H1 (cell line): ENCODE results near the gene TMEM163.

Experiments used
- RXRA ChIP-seq: IDR thresholded peaks from 2 replicates; pipeline ENCODE4 v1.6.1; 2011; ENCODE audit warnings: low read depth, mild to moderate bottlenecking, low read length, moderate library complexity; ENCODE audit not compliant: insufficient read depth
- SRF ChIP-seq: IDR thresholded peaks from 2 replicates; pipeline ENCODE4 v1.6.1; 2011; ENCODE audit warnings: mild to moderate bottlenecking, low read depth, low read length, moderate library complexity
- TF ChIP-seq, protein P1 (sequence below), 3 experiments: IDR thresholded peaks; 1 replicate in 2 of 3; 2 replicates in 1 of 3; pipeline versions ENCODE4 v1.5.1 to v1.6.1; 2011; ENCODE audit warnings: low read length in 3 of 3, mild to moderate bottlenecking in 3 of 3, inconsistent platforms in 2 of 3, low read depth in 1 of 3, moderate library complexity in 1 of 3; ENCODE audit not compliant: insufficient read depth in 1 of 3; ENCODE audit errors: control extremely low read depth in 1 of 3

DNA sequence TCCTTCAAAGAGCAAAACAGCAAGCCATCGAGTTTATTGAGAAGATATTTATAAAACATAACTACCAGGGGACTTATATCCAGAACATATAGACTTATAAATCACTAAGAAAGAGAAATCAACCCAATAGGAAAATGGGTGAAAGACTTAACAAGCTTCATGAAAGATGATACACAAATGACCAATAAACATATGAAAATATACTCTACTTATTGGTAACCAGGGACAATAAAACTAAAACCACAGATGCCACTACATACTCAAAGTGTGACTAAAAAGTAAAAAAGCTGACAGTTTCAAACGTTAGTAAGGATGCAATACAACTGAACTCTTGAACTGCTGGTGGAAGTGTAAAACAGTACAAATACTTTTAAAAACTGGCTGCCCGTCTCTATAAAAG, 154.3 kb downstream of the TMEM163 start:
- TF ChIP-seq, protein P1, sequence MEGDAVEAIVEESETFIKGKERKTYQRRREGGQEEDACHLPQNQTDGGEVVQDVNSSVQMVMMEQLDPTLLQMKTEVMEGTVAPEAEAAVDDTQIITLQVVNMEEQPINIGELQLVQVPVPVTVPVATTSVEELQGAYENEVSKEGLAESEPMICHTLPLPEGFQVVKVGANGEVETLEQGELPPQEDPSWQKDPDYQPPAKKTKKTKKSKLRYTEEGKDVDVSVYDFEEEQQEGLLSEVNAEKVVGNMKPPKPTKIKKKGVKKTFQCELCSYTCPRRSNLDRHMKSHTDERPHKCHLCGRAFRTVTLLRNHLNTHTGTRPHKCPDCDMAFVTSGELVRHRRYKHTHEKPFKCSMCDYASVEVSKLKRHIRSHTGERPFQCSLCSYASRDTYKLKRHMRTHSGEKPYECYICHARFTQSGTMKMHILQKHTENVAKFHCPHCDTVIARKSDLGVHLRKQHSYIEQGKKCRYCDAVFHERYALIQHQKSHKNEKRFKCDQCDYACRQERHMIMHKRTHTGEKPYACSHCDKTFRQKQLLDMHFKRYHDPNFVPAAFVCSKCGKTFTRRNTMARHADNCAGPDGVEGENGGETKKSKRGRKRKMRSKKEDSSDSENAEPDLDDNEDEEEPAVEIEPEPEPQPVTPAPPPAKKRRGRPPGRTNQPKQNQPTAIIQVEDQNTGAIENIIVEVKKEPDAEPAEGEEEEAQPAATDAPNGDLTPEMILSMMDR (IDR thresholded peaks at IDR 0.05; ENCODE audit: control extremely low read depth in 1 of 3, insufficient read depth in 1 of 3, low read depth in 1 of 3, low read length in 3 of 3), result no peak
- TF ChIP-seq RXRA, result no peak
- no peak for TF ChIP-seq SRF
